K562 (cell line): ENCODE measurements around the gene RUNX1. TPM values are rescaled to one million over a fixed set of nuclear protein-coding genes. Genes with fewer than 3 reads are reported as not detected.

Experiments used
- ATAC-seq: fragments of 200-7000 bp; cut with Tn5 transposase; 3 replicates; pipeline ENCODE4 v1.9.1; 2020; ENCODE audit warnings: moderate library complexity
- BruUV-seq: library from RNA; stranded (reverse); fragments of 400-500 nt; replicated peaks from 2 replicates; lab custom pipeline; 2021; lab: Mats Ljungman, UMichigan
- CTCF ChIA-PET: fragments of 300-600 bp; formaldehyde crosslinking; extraction: SDS; loops from one replicate; lab custom pipeline; 2021; ENCODE audit warnings: low intra/inter-chr PET ratio; lab: Yijun Ruan, JAX
- POLR2A ChIA-PET: fragments of 300-600, 350-650 bp; sonication (Branson Sonifier 250); formaldehyde crosslinking; extraction: SDS; loops from one replicate; lab custom pipeline; 2021; ENCODE audit warnings: antibody characterized with exemption, inconsistent platforms; lab: Yijun Ruan, JAX
- DNase-seq, 4 experiments: peaks; one replicate each; pipeline versions ENCODE4 v3.0.0 to v3.0.0-alpha.2; 2011 to 2018; ENCODE audit warnings: low spot score in 3 of 4, mixed read lengths in 3 of 4; ENCODE audit errors: extremely low read depth in 1 of 4
- FAIRE-seq: peaks from 2 replicates; lab custom pipeline; 2011; peaks lifted over from hg19 to GRCh38; lab: Jason Lieb, UNC
- H2AFZ ChIP-seq: 2 replicates; pipeline ENCODE4 v1.6.0; 2011; ENCODE audit warnings: low read depth, low read length, control low read depth, inconsistent platforms
- H3K27ac ChIP-seq: fragments of 200-600 bp; 3 replicates; pipeline ENCODE4 v1.8.0; 2011; ENCODE audit warnings: low read depth, mild to moderate bottlenecking, control low read depth, inconsistent platforms, low read length, moderate library complexity, mixed read lengths; ENCODE audit errors: extremely low read depth
- H3K27me3 ChIP-seq, 2 experiments: fragments of 300-600 bp in 1 of 2; 2 replicates in 1 of 2; 3 replicates in 1 of 2; pipeline versions ENCODE4 v1.6.0 to v1.8.0; 2011; ENCODE audit warnings: inconsistent platforms in 2 of 2, low read length in 2 of 2, mild to moderate bottlenecking in 1 of 2, mixed read lengths in 1 of 2, moderate library complexity in 1 of 2; ENCODE audit not compliant: control insufficient read depth in 2 of 2, insufficient read depth in 2 of 2
- H3K36me3 ChIP-seq: fragments of 300-600 bp; 3 replicates; pipeline ENCODE4 v1.8.0; 2011; ENCODE audit warnings: mild to moderate bottlenecking, low read length, inconsistent platforms; ENCODE audit not compliant: control insufficient read depth, insufficient read depth
- H3K4me1 ChIP-seq, 2 experiments: fragments of 200-600 bp in 1 of 2; replicated peaks in 1 of 2; 2 replicates in 1 of 2; 3 replicates in 1 of 2; pipeline versions ENCODE4 v1.5.1 to v1.8.0; 2011; ENCODE audit warnings: inconsistent platforms in 2 of 2, low read length in 2 of 2, mild to moderate bottlenecking in 1 of 2, mixed read lengths in 1 of 2, moderate library complexity in 1 of 2; ENCODE audit not compliant: control insufficient read depth in 2 of 2, insufficient read depth in 2 of 2
- H3K4me2 ChIP-seq: 2 replicates; pipeline ENCODE4 v1.6.1; 2011; ENCODE audit warnings: low read length, control low read depth, inconsistent platforms, mixed read lengths; ENCODE audit not compliant: insufficient read depth
- H3K4me3 ChIP-seq: fragments of 200-600 bp; sonication (generic), shearing (Covaris generic); 2 replicates; pipeline ENCODE4 v1.5.1; 2016; ENCODE audit warnings: control low read depth, inconsistent platforms
- H3K79me2 ChIP-seq: fragments of 200-600 bp; 3 replicates; pipeline ENCODE4 v1.8.0; 2011; ENCODE audit warnings: low read length, inconsistent platforms; ENCODE audit not compliant: control insufficient read depth, insufficient read depth
- H3K9ac ChIP-seq, 2 experiments: 2 replicates each; pipeline versions ENCODE4 v1.6.0 to v1.6.1; 2011; ENCODE audit warnings: low read depth in 2 of 2, low read length in 2 of 2, control low read depth in 1 of 2, inconsistent platforms in 1 of 2, mild to moderate bottlenecking in 1 of 2, mixed read lengths in 1 of 2; ENCODE audit not compliant: insufficient read depth in 1 of 2
- H3K9me1 ChIP-seq: one replicate; pipeline ENCODE4 v1.6.0; 2011; ENCODE audit warnings: inconsistent platforms, mild to moderate bottlenecking, low read length, moderate library complexity; ENCODE audit not compliant: control insufficient read depth, insufficient read depth
- H3K9me3 ChIP-seq: replicated peaks from 2 replicates; pipeline ENCODE4 v1.5.1; 2011; ENCODE audit warnings: low read depth, low read length, inconsistent platforms; ENCODE audit not compliant: control insufficient read depth, insufficient read depth
- H4K20me1 ChIP-seq: replicated peaks from 2 replicates; pipeline ENCODE4 v1.6.1; 2011; ENCODE audit warnings: low read length, inconsistent platforms, mixed read lengths; ENCODE audit not compliant: control insufficient read depth, insufficient read depth
- ARHGAP35 ChIP-seq: fragments of 450-650 bp; IDR thresholded peaks from 2 replicates; pipeline ENCODE4 v1.6.1; 2018; ENCODE audit not compliant: partially characterized antibody
- ARID3B ChIP-seq: fragments of 250-450 bp; sonication (Bioruptor Pico); IDR thresholded peaks from 2 replicates; pipeline ENCODE4 v1.4.0; 2020; ENCODE audit warnings: borderline replicate concordance
- ARNT ChIP-seq, 2 experiments: fragments of 450-650 bp; IDR thresholded peaks; 2 replicates each; pipeline ENCODE4 v1.6.1; 2016; ENCODE audit warnings: mild to moderate bottlenecking in 1 of 2
- CCAR2 ChIP-seq: fragments of 200-400 bp; formaldehyde crosslinking; IDR thresholded peaks from 2 replicates; pipeline ENCODE4 v1.6.1; 2017; ENCODE audit warnings: mild to moderate bottlenecking, low read depth, low read length
- CXXC5 ChIP-seq: fragments of 250-450 bp; sonication (Bioruptor Pico); IDR thresholded peaks from 2 replicates; pipeline ENCODE4 v1.8.0; 2022; ENCODE audit warnings: inconsistent platforms, mild to moderate bottlenecking, moderate library complexity
- LEF1 ChIP-seq: fragments of 450-650 bp; IDR thresholded peaks from 2 replicates; pipeline ENCODE4 v1.6.1; 2016; ENCODE audit warnings: mild to moderate bottlenecking
- MYC ChIP-seq, 2 experiments: fragments of 250-450 bp in 1 of 2; sonication (Bioruptor Pico) in 1 of 2; IDR thresholded peaks; 2 replicates each; pipeline versions ENCODE4 v1.5.1 to v1.6.1; 2012 to 2021; ENCODE audit warnings: low read depth in 2 of 2, borderline replicate concordance in 1 of 2, improper control_type of control experiment in 1 of 2, low read length in 1 of 2, mild to moderate bottlenecking in 1 of 2, moderate library complexity in 1 of 2
- SLC30A9 ChIP-seq: fragments of 250-450 bp; sonication (Bioruptor Pico); IDR thresholded peaks from 2 replicates; pipeline ENCODE4 v1.8.0; 2022; ENCODE audit warnings: mild to moderate bottlenecking, moderate library complexity
- TBL1XR1 ChIP-seq, 2 experiments: IDR thresholded peaks; 2 replicates each; pipeline ENCODE4 v1.6.1; 2012; ENCODE audit warnings: improper control_type of control experiment in 2 of 2, low read length in 2 of 2, mild to moderate bottlenecking in 1 of 2
- ZBED1 ChIP-seq: IDR thresholded peaks from 2 replicates; pipeline ENCODE4 v1.6.1; 2014
- ZBTB7A ChIP-seq: IDR thresholded peaks from 2 replicates; pipeline ENCODE4 v1.6.1; 2011; ENCODE audit warnings: low read depth, mild to moderate bottlenecking, low read length, moderate library complexity, borderline replicate concordance; ENCODE audit not compliant: control insufficient read depth
- ZNF324 ChIP-seq: fragments of 250-450 bp; sonication (Bioruptor Pico); IDR thresholded peaks from 2 replicates; pipeline ENCODE4 v1.4.0; 2020; ENCODE audit warnings: mild to moderate bottlenecking
- ZNF354B ChIP-seq: fragments of 250-450 bp; sonication (Bioruptor Pico); IDR thresholded peaks from 2 replicates; pipeline ENCODE4 v1.4.0; 2020
- ZNF75A ChIP-seq: fragments of 450-650 bp; formaldehyde crosslinking; IDR thresholded peaks from 2 replicates; pipeline ENCODE4 v1.4.0; 2020; ENCODE audit warnings: mild to moderate bottlenecking
- WGBS: fragments of 100-300 bp; shearing (Covaris generic); methylation state at CpG from one replicate; pipeline ENCODE4 v1.1.6; 2016; ENCODE audit warnings: low coverage, mixed read lengths; ENCODE audit not compliant: insufficient coverage; ENCODE audit errors: missing lambda C conversion rate; 5-methylcytosine and 5-hydroxymethylcytosine counted together
- in situ Hi-C: fragments of 300-500 bp; cut with MboI; formaldehyde crosslinking; loops from 4 replicates; pipeline ENCODE4 v1.15.0; 2018; ENCODE audit warnings: inconsistent platforms, mixed read lengths
- intact Hi-C: fragments of 100-400 bp; cut with micrococcal nuclease; formaldehyde crosslinking; loops from 2 replicates; pipeline ENCODE4 v1.14.2; 2022
- polyA plus RNA-seq, 8 experiments: library from polyadenylated mRNA; depleted of rRNA in 4 of 8; stranded (reverse) in 5 of 8; unstranded in 3 of 8; fragments of >200 nt; fragmentation: Nextera tagmentation in 2 of 8; fragmentation: Illumina TruSeq in 1 of 8; extraction: Ambion mirVana in 2 of 8; extraction: Trizol in 1 of 8; gene quantifications; 2 replicates each; pipeline versions ENCODE4 v1.2.1 to v1.2.3, GENCODE V29; 2011 to 2014; ENCODE audit warnings: inconsistent platforms in 1 of 8, missing spikeins in 1 of 8
- total RNA-seq, 7 experiments: library from RNA; depleted of rRNA in 6 of 7; stranded (reverse); fragments of >200 nt in 6 of 7; fragmentation: Illumina TruSeq in 2 of 7; extraction: Trizol in 2 of 7; gene quantifications; 2 replicates each; pipeline versions ENCODE4 v1.2.1 to v1.2.3, GENCODE V29; 2011 to 2021; ENCODE audit warnings: low replicate concordance in 1 of 7
- TF ChIP-seq, protein P1 (sequence below): fragments of 250-450 bp; sonication (Bioruptor Pico); IDR thresholded peaks from 2 replicates; pipeline ENCODE4 v1.9.0; 2021; ENCODE audit warnings: mild to moderate bottlenecking
- TF ChIP-seq, protein P2 (sequence below): fragments of 250-450 bp; sonication (Bioruptor Pico); IDR thresholded peaks from 2 replicates; pipeline ENCODE4 v1.8.0; 2022; ENCODE audit warnings: inconsistent platforms, mild to moderate bottlenecking, moderate library complexity, borderline replicate concordance
- TF ChIP-seq, protein P3 (sequence below): fragments of 250-450 bp; sonication (Bioruptor Pico); IDR thresholded peaks from 2 replicates; pipeline ENCODE4 v1.4.0; 2020; ENCODE audit warnings: mild to moderate bottlenecking, moderate library complexity

RUNX1 gene
- total and polyA plus RNA-seq, 9 of the 15 experiments (the other 6 are each of a cell fraction or from before 2014, with no cell fraction given), result 2.2 to 68.6 (median 17.8) TPM

DNA sequence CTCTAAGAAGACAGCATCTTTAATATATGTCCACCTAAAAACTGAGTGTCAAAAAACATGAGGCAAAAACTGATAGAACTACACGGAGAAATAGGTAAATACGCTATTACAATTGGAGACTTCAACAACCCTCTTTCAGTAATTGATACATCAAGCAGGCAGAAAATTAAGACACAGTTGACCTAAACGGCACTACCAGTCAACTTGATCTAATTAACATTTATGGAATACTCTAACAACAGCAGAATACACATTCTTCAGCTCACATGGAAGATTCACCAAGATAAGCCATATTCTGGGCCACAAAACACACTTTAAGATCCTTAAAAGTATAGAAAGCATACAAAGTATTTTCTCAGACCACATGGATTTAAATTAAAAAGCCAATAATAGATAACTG lies 242.7 kb downstream of the RUNX1 start:
- Histone ChIP-seq H3K4me3 (no peak overlapping the region), H3K4me1 (no peaks in the 10 kb centered on the region), H3K27me3 (no peaks in the 10 kb centered on the region), H3K9me1 (no peaks in the 10 kb centered on the region), H3K27ac (no peak overlapping the region), H3K9me3 (no peaks in the 10 kb centered on the region), H3K4me2 (no peak overlapping the region), H4K20me1 (no peaks in the 10 kb centered on the region), H3K9ac (no peak overlapping the region), H3K36me3 (peaks cover 59% of the 10 kb centered on the region), H2AFZ (no peak overlapping the region), H3K79me2 (no peaks in the 10 kb centered on the region)
- ChIA-PET CTCF (no interaction called here), POLR2A (interaction anchor here (1.3 kb wide), 1 partner anchor 16 kb away, joined by 6 read pairs; no protein-coding TSS in a partner anchor)
- BruUV-seq, result no TSS peak
- ATAC-seq (no peak), DNase-seq (no peak), FAIRE-seq (no peak)
- 92% methylated on average over 3 of the region's 3 CpGs for WGBS
- in situ Hi-C loops (no loop called here), intact Hi-C loops (no loop called here)
- TF ChIP-seq MYC (IDR thresholded peaks at IDR 0.05; ENCODE audit: low read depth, low read length) (no peak), MYC (CRISPR knock-in tag; IDR thresholded peaks at IDR 0.05; ENCODE audit: borderline replicate concordance, low read depth) (no peak), ARID3B (CRISPR knock-in tag) (no peak), CCAR2 (no peak), ZNF75A (no peak), ZBED1 (no peak), ARHGAP35 (no peak), SLC30A9 (no peak), ZNF324 (CRISPR knock-in tag) (no peak), ZBTB7A (no peak), ZNF354B (CRISPR knock-in tag) (no peak), ARNT (IDR thresholded peaks at IDR 0.05) (no peak), LEF1 (no peak), TBL1XR1 (IDR thresholded peaks at IDR 0.05; ENCODE audit: low read length in 2 of 2) (no peak), CXXC5 (CRISPR knock-in tag) (no peak)
- TF ChIP-seq, protein P1, sequence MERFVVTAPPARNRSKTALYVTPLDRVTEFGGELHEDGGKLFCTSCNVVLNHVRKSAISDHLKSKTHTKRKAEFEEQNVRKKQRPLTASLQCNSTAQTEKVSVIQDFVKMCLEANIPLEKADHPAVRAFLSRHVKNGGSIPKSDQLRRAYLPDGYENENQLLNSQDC (CRISPR knock-in tag), result no peak
- TF ChIP-seq, protein P2, sequence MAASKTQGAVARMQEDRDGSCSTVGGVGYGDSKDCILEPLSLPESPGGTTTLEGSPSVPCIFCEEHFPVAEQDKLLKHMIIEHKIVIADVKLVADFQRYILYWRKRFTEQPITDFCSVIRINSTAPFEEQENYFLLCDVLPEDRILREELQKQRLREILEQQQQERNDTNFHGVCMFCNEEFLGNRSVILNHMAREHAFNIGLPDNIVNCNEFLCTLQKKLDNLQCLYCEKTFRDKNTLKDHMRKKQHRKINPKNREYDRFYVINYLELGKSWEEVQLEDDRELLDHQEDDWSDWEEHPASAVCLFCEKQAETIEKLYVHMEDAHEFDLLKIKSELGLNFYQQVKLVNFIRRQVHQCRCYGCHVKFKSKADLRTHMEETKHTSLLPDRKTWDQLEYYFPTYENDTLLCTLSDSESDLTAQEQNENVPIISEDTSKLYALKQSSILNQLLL (CRISPR knock-in tag), result no peak
- TF ChIP-seq, protein P3, sequence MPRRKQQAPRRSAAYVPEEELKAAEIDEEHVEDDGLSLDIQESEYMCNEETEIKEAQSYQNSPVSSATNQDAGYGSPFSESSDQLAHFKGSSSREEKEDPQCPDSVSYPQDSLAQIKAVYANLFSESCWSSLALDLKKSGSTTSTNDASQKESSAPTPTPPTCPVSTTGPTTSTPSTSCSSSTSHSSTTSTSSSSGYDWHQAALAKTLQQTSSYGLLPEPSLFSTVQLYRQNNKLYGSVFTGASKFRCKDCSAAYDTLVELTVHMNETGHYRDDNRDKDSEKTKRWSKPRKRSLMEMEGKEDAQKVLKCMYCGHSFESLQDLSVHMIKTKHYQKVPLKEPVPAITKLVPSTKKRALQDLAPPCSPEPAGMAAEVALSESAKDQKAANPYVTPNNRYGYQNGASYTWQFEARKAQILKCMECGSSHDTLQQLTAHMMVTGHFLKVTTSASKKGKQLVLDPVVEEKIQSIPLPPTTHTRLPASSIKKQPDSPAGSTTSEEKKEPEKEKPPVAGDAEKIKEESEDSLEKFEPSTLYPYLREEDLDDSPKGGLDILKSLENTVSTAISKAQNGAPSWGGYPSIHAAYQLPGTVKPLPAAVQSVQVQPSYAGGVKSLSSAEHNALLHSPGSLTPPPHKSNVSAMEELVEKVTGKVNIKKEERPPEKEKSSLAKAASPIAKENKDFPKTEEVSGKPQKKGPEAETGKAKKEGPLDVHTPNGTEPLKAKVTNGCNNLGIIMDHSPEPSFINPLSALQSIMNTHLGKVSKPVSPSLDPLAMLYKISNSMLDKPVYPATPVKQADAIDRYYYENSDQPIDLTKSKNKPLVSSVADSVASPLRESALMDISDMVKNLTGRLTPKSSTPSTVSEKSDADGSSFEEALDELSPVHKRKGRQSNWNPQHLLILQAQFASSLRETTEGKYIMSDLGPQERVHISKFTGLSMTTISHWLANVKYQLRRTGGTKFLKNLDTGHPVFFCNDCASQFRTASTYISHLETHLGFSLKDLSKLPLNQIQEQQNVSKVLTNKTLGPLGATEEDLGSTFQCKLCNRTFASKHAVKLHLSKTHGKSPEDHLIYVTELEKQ (CRISPR knock-in tag), result no peak
